ENCODE measurements around the gene GLIS2. TPM values are rescaled to one million over a fixed set of nuclear protein-coding genes. Genes with fewer than 3 reads are reported as not detected.

GLIS2 gene
- total and polyA plus RNA-seq, 10 of the 15 experiments (the other 5 are each of a cell fraction or from before 2014, with no cell fraction given) = 0.03 to 0.64 (median 0.18) TPM; not detected in 4

DNA sequence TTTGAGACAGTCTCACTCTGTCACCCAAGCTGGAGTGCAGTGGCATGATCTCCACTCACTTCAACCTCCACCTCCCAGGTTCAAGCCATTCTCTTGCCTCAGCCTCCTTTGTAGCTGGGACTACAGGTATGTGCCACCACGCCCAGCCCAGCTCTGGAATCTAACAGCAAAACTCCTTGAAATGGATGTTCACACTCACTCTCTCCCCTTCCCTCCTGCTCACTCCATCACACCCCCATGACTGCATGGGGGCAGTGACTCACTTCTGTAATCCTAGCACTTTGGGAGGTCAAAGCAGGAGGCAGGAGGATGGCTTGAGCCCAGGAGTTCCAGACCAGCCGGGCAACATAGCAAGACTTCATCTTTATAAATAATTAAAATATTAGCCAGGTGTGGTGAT lies 31.9 kb upstream of the GLIS2 start:
- CTCF ChIA-PET = interaction anchor here (1.1 to 1.3 kb wide), 3 partner anchors 47 to 119 kb away, joined by 3 to 4 read pairs (median 4); no protein-coding TSS in a partner anchor
- 79% methylated on average over 2 of the region's 2 CpGs for WGBS (ENCODE audit: insufficient coverage, insufficient replicate concordance, low lambda C conversion rate, missing lambda C conversion rate)
- DNase-seq (ENCODE audit: low read depth, low spot score) (no peak), ATAC-seq (no peak), FAIRE-seq (no peak)
- POLR2A ChIA-PET = no interaction called here
- Histone ChIP-seq H3K4me3 (no peak overlapping the region), H3K4me2 (ENCODE audit: control insufficient read depth, insufficient read depth) (no peak overlapping the region), H3K9ac (ENCODE audit: control insufficient read depth, insufficient read depth, low read length) (no peak overlapping the region), H3K4me1 (ENCODE audit: control insufficient read depth, insufficient read depth, low read length) (peaks cover 3% of the 10 kb centered on the region; the same call in 1 of the 2 replicates), H2AFZ (ENCODE audit: control insufficient read depth, low read depth, low read length) (no peak overlapping the region), H3K9me3 (replicated peaks; ENCODE audit: control insufficient read depth, insufficient read depth, low read length) (no peaks in the 10 kb centered on the region), H3K27ac (ENCODE audit: control insufficient read depth, insufficient read depth) (no peak overlapping the region), H3K36me3 (ENCODE audit: control insufficient read depth in 2 of 2, insufficient read depth in 2 of 2, low read length in 1 of 2) (no peaks in the 10 kb centered on the region), H3K79me2 (ENCODE audit: control insufficient read depth, insufficient read depth, low read length) (no peaks in the 10 kb centered on the region), H3K27me3 (replicated peaks in 1 of 2; ENCODE audit: control insufficient read depth in 2 of 2, insufficient read depth in 2 of 2, low read length in 1 of 2) (no peaks in the 10 kb centered on the region; a peak in 1 of 4 replicates), H4K20me1 (ENCODE audit: control insufficient read depth, insufficient read depth) (no peaks in the 10 kb centered on the region)
- in situ Hi-C loops (cut with MboI) = no loop called here
- TF ChIP-seq ETV6 (conservative IDR thresholded peaks at IDR 0.05 in 1 of 2, IDR thresholded peaks at IDR 0.05 in 1 of 2; ENCODE audit: borderline replicate concordance in 1 of 2, low read depth in 1 of 2) (no peak), PAX5 (IDR thresholded peaks at IDR 0.05; ENCODE audit: borderline replicate concordance, low read depth, low read length) (no peak), TCF7 (IDR thresholded peaks at IDR 0.05; ENCODE audit: borderline replicate concordance) (no peak), FOXK2 (IDR thresholded peaks at IDR 0.05) (no peak), RB1 (IDR thresholded peaks at IDR 0.05; ENCODE audit: borderline replicate concordance) (no peak)
- TF ChIP-seq, protein P1, sequence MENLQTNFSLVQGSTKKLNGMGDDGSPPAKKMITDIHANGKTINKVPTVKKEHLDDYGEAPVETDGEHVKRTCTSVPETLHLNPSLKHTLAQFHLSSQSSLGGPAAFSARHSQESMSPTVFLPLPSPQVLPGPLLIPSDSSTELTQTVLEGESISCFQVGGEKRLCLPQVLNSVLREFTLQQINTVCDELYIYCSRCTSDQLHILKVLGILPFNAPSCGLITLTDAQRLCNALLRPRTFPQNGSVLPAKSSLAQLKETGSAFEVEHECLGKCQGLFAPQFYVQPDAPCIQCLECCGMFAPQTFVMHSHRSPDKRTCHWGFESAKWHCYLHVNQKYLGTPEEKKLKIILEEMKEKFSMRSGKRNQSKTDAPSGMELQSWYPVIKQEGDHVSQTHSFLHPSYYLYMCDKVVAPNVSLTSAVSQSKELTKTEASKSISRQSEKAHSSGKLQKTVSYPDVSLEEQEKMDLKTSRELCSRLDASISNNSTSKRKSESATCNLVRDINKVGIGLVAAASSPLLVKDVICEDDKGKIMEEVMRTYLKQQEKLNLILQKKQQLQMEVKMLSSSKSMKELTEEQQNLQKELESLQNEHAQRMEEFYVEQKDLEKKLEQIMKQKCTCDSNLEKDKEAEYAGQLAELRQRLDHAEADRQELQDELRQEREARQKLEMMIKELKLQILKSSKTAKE (IDR thresholded peaks at IDR 0.05; ENCODE audit: low read depth, poor library complexity, severe bottlenecking) = no peak
- intact Hi-C loops (cut with micrococcal nuclease; ENCODE audit: unreplicated experiment) = no loop called here
- RAD21 ChIA-PET (ENCODE audit: unreplicated experiment) = no interaction called here
- BruUV-seq (replicated peaks) = no TSS peak
- SMC1A ChIA-PET (ENCODE audit: uncharacterized antibody, unreplicated experiment) = interaction anchor here (0.7 to 1.1 kb wide), 3 partner anchors 46 to 177 kb away, joined by 3 to 4 read pairs (median 3); no protein-coding TSS in a partner anchor
